ENCODE measurements around the gene CYTH1.

- TF ChIP-seq CTCF (IDR thresholded peaks at IDR 0.05) (no peak), EZH2 (IDR thresholded peaks at IDR 0.05; ENCODE audit: borderline replicate concordance, insufficient read depth, low read depth, low read length, poor library complexity, severe bottlenecking) (no peak)
Observed at GRCh38 chr17:78771758-78772382, 10.2 kb downstream of the CYTH1 start.

All from B cell (primary cell).